Measurements from ENCODE around the gene HIC1. TPM values are rescaled to one million over a fixed set of nuclear protein-coding genes. Genes with fewer than 3 reads are reported as not detected.

The HIC1 gene
- total and polyA plus RNA-seq, 9 of the 15 experiments (the other 6 are each of a cell fraction or from before 2014, with no cell fraction given): 0.01 to 2.5 (median 0.18) TPM

DNA sequence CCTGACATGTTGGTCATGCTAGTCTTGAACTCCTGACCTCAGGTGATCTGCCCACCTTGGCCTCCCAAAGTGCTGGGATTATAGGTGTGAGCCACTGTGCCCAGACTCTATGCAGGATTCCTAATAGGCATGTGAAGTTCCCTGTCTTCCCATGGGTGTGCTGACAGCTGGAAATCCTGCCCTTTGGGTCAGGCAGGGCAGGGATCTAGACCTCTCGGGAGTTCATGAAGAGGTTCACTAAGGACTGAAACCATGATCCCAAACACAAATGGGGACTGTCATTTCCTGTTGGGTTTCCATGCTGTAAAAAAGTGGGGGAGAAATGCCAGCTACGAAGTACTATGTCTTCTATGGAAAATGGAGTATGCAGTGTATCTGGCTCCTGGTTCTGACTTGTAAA is 52.1 kb downstream of the HIC1 start:
- Histone ChIP-seq H3K9ac (ENCODE audit: insufficient read depth in 1 of 2, low read depth in 2 of 2, low read length in 2 of 2) (no peak overlapping the region), H3K4me2 (ENCODE audit: insufficient read depth, low read length) (no peak overlapping the region), H2AFZ (ENCODE audit: low read depth, low read length) (no peak overlapping the region), H3K36me3 (ENCODE audit: control insufficient read depth, insufficient read depth, low read length) (no peaks in the 10 kb centered on the region), H3K27me3 (ENCODE audit: control insufficient read depth in 2 of 2, insufficient read depth in 2 of 2, low read length in 2 of 2) (no peaks in the 10 kb centered on the region), H3K27ac (ENCODE audit: extremely low read depth, low read depth, low read length) (no peak overlapping the region), H3K4me1 (replicated peaks in 1 of 2; ENCODE audit: control insufficient read depth in 2 of 2, insufficient read depth in 2 of 2, low read length in 2 of 2) (no peaks in the 10 kb centered on the region), H3K79me2 (ENCODE audit: control insufficient read depth, insufficient read depth, low read length) (no peaks in the 10 kb centered on the region), H4K20me1 (replicated peaks; ENCODE audit: control insufficient read depth, insufficient read depth, low read length) (no peaks in the 10 kb centered on the region), H3K4me3 (no peak overlapping the region), H3K9me1 (ENCODE audit: control insufficient read depth, insufficient read depth, low read length) (no peaks in the 10 kb centered on the region), H3K9me3 (replicated peaks; ENCODE audit: control insufficient read depth, insufficient read depth, low read depth, low read length) (no peaks in the 10 kb centered on the region)
- CTCF ChIA-PET (ENCODE audit: low intra/inter-chr PET ratio): no interaction called here
- TF ChIP-seq MECOM (CRISPR knock-in tag; IDR thresholded peaks at IDR 0.05) (no peak), ZNF431 (CRISPR knock-in tag; IDR thresholded peaks at IDR 0.05) (no peak)
- ATAC-seq (no peak), DNase-seq (ENCODE audit: extremely low read depth in 1 of 4, low spot score in 3 of 4) (no peak), FAIRE-seq (no peak)
- POLR2A ChIA-PET: interaction anchor here (1.3 kb wide), 1 partner anchor 24 kb away, joined by 3 read pairs; no protein-coding TSS in a partner anchor
- in situ Hi-C loops (cut with MboI): no loop called here
- intact Hi-C loops (cut with micrococcal nuclease): no loop called here
- BruUV-seq (replicated peaks): no TSS peak
- WGBS (ENCODE audit: insufficient coverage, low coverage, missing lambda C conversion rate): 78% methylated on average over 1 of the region's 2 CpGs

DNA sequence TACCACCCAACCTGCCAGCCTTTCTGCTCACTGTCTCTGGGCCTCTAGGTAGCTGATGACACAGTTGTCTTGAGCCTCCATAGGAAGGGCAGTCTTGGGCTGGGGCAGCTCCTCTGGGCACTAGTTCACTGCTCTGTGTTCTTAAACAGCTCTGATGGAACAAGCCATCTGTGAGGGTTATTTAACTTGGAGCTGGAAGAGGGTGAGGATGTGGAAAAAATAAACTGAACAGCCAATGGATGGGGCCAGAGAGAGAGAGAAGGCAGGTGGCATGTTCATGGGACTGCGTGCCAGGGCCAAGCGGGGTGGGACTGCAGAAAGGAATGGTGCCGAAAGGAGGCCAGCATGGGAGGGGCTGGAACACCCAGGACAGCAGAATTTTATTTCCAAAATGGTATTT is 52.6 kb downstream of the HIC1 start:
- DNase-seq (ENCODE audit: extremely low read depth in 1 of 4, low spot score in 3 of 4) (no peak), FAIRE-seq (no peak), ATAC-seq (no peak)
- intact Hi-C loops (cut with micrococcal nuclease): no loop called here
- Histone ChIP-seq H3K79me2 (ENCODE audit: control insufficient read depth, insufficient read depth, low read length) (no peaks in the 10 kb centered on the region), H3K9me3 (replicated peaks; ENCODE audit: control insufficient read depth, insufficient read depth, low read depth, low read length) (no peaks in the 10 kb centered on the region), H3K27ac (ENCODE audit: extremely low read depth, low read depth, low read length) (no peak overlapping the region), H3K9me1 (ENCODE audit: control insufficient read depth, insufficient read depth, low read length) (no peaks in the 10 kb centered on the region), H3K4me3 (no peak overlapping the region), H3K27me3 (ENCODE audit: control insufficient read depth in 2 of 2, insufficient read depth in 2 of 2, low read length in 2 of 2) (no peaks in the 10 kb centered on the region), H3K9ac (ENCODE audit: insufficient read depth in 1 of 2, low read depth in 2 of 2, low read length in 2 of 2) (no peak overlapping the region; a peak in 1 of 4 replicates), H3K4me1 (replicated peaks in 1 of 2; ENCODE audit: control insufficient read depth in 2 of 2, insufficient read depth in 2 of 2, low read length in 2 of 2) (no peaks in the 10 kb centered on the region), H3K4me2 (ENCODE audit: insufficient read depth, low read length) (no peak overlapping the region), H2AFZ (ENCODE audit: low read depth, low read length) (no peak overlapping the region), H3K36me3 (ENCODE audit: control insufficient read depth, insufficient read depth, low read length) (no peaks in the 10 kb centered on the region), H4K20me1 (replicated peaks; ENCODE audit: control insufficient read depth, insufficient read depth, low read length) (no peaks in the 10 kb centered on the region)
- ChIA-PET CTCF (ENCODE audit: low intra/inter-chr PET ratio) (no interaction called here), POLR2A (interaction anchor here (1.3 kb wide), 1 partner anchor 23 kb away, joined by 3 read pairs; no protein-coding TSS in a partner anchor)
- in situ Hi-C loops (cut with MboI): no loop called here
- BruUV-seq (replicated peaks): no TSS peak
- WGBS (ENCODE audit: insufficient coverage, low coverage, missing lambda C conversion rate): 100% methylated on average over 3 of the region's 3 CpGs
- no peak for TF ChIP-seq MCM2 (IDR thresholded peaks at IDR 0.05; ENCODE audit: low read depth)
- TF ChIP-seq, protein P1, sequence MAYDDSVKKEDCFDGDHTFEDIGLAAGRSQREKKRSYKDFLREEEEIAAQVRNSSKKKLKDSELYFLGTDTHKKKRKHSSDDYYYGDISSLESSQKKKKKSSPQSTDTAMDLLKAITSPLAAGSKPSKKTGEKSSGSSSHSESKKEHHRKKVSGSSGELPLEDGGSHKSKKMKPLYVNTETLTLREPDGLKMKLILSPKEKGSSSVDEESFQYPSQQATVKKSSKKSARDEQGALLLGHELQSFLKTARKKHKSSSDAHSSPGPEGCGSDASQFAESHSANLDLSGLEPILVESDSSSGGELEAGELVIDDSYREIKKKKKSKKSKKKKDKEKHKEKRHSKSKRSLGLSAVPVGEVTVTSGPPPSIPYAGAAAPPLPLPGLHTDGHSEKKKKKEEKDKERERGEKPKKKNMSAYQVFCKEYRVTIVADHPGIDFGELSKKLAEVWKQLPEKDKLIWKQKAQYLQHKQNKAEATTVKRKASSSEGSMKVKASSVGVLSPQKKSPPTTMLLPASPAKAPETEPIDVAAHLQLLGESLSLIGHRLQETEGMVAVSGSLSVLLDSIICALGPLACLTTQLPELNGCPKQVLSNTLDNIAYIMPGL (CRISPR knock-in tag; IDR thresholded peaks at IDR 0.05): no peak
- TF ChIP-seq, protein P2, sequence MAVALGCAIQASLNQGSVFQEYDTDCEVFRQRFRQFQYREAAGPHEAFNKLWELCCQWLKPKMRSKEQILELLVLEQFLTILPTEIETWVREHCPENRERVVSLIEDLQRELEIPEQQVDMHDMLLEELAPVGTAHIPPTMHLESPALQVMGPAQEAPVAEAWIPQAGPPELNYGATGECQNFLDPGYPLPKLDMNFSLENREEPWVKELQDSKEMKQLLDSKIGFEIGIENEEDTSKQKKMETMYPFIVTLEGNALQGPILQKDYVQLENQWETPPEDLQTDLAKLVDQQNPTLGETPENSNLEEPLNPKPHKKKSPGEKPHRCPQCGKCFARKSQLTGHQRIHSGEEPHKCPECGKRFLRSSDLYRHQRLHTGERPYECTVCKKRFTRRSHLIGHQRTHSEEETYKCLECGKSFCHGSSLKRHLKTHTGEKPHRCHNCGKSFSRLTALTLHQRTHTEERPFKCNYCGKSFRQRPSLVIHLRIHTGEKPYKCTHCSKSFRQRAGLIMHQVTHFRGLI (CRISPR knock-in tag; IDR thresholded peaks at IDR 0.05): no peak
- no peak for TF ChIP-seq ZNF561 (CRISPR knock-in tag; conservative IDR thresholded peaks at IDR 0.05)
- TF ChIP-seq HDAC8 (tag; IDR thresholded peaks at IDR 0.05): no peak
- TF ChIP-seq NFIX (CRISPR knock-in tag; IDR thresholded peaks at IDR 0.05; ENCODE audit: low read depth): no peak
- TF ChIP-seq OTX1 (CRISPR knock-in tag; IDR thresholded peaks at IDR 0.05): no peak
- TF ChIP-seq, protein P3, sequence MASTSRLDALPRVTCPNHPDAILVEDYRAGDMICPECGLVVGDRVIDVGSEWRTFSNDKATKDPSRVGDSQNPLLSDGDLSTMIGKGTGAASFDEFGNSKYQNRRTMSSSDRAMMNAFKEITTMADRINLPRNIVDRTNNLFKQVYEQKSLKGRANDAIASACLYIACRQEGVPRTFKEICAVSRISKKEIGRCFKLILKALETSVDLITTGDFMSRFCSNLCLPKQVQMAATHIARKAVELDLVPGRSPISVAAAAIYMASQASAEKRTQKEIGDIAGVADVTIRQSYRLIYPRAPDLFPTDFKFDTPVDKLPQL (IDR thresholded peaks at IDR 0.05; ENCODE audit: extremely low read depth, insufficient read length): no peak

All from K562 (cell line).